ENCODE measurements around the gene CDCA8.

CDCA8 gene

DNA sequence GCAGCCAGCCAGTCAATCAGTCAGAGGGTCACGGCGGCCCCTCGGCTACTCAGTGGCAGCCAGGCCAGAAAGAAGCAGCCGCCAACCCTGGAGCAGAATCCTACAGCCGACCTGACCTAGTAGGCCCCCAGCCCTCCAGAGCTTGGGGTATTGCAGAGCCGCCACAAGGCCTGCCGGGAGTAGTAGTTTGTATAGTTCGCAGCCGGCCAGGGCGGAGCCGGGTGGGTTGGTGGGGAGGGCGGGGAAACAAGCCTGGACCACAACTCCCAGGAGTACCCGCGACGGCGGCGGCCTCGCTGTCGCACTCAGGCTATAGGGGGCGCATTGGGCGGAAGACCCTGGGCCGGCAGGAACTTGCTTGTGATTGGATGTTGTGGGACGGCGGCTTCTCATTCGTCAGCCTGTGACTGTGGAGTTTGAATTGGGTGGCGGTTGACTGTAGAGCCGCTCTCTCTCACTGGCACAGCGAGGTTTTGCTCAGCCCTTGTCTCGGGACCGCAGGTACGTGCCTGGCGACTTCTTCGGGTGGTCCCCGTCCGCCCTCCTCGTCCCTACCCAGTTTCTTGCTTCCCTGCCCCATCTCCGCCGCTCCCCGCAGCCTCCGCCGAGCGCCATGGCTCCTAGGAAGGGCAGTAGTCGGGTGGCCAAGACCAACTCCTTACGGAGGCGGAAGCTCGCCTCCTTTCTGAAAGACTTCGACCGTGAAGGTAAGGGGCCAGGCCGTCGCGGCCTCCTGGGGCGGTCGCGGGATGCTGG, at the start of gene CDCA8:
CDCA8 (plus strand) TSS at position 439 of the 756 bp plus-strand sequence; CDS start at position 614, 175 bp downstream.
- Histone ChIP-seq H3K36me3 (ENCODE audit: insufficient read depth, low read length) (peaks cover 39% of the 10 kb centered on the region), H3K4me3 (peak within 1 kb of the TSS; percentile 96), H3K9ac (ENCODE audit: insufficient read length) (peak within 1 kb of the TSS; percentile 93), H3K9me3 (ENCODE audit: low read depth, low read length) (no peaks in the 10 kb centered on the region), H3K27ac (peak within 1 kb of the TSS; percentile 69; the same call in 1 of the 2 replicates)
- DNase-seq (ENCODE audit: low read depth, low spot score), result peak; percentile 85
- TF ChIP-seq EZH2 (IDR thresholded peaks at IDR 0.05) (no peak), FOXP2 (optimal IDR thresholded peaks at IDR 0.05; ENCODE audit: control extremely low read depth, extremely low read length, insufficient read depth) (no peak), POLR2AphosphoS5 (IDR thresholded peaks at IDR 0.05; ENCODE audit: borderline replicate concordance, low read depth, low read length) (peak; percentile 85)

DNA sequence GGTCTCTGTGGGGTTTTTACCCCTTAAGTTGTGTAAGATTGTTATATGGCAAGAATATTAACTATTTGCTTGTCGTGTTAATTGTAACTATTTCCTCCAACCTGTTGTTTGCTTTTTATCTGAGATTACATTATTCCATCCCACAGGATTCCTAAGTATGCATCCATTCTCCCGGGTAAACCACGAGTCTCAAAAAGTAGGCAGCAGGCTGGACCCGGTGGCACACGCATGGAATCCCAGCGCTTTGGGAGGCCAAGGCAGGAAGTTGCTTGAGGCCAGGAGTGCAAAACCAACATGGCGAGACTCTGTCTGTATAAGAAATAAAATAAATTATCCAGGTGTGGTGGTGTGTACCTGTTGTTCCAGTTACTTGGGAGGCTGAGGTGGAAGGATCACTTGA, 45.0 kb upstream of the CDCA8 start:
- Histone ChIP-seq H3K36me3 (ENCODE audit: insufficient read depth, low read length) (no peaks in the 10 kb centered on the region), H3K9ac (ENCODE audit: insufficient read length) (no peak overlapping the region), H3K27ac (no peak overlapping the region), H3K4me3 (no peak overlapping the region), H3K9me3 (ENCODE audit: low read depth, low read length) (no peaks in the 10 kb centered on the region)
- TF ChIP-seq EZH2 (IDR thresholded peaks at IDR 0.05) (no peak), POLR2AphosphoS5 (IDR thresholded peaks at IDR 0.05; ENCODE audit: borderline replicate concordance, low read depth, low read length) (no peak), FOXP2 (optimal IDR thresholded peaks at IDR 0.05; ENCODE audit: control extremely low read depth, extremely low read length, insufficient read depth) (no peak)
- DNase-seq (ENCODE audit: low read depth, low spot score), result no peak

DNA sequence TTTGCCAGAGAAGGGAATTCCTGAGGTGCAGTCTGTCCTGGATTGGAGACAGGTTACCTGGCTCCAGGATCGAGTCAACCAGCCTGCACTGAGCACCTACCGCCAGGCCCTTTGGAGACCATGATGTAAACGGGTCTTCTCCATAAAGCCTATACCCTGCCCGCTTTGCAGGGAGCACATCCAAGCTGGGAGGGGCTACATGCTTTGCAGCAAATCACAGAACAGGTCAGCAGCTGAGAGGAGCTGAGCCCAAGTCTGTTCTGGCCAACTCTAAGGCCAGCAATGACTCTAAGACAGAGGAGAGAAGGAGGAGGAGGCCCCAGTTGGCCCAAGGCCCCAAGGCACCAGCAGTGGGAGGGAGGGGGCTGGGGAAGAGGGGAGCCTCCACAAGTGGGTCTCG, 42.1 kb upstream of the CDCA8 start:
- Histone ChIP-seq H3K9ac (ENCODE audit: insufficient read length) (no peak overlapping the region), H3K27ac (no peak overlapping the region), H3K36me3 (ENCODE audit: insufficient read depth, low read length) (no peaks in the 10 kb centered on the region), H3K4me3 (no peak overlapping the region), H3K9me3 (ENCODE audit: low read depth, low read length) (no peaks in the 10 kb centered on the region)
- TF ChIP-seq FOXP2 (optimal IDR thresholded peaks at IDR 0.05; ENCODE audit: control extremely low read depth, extremely low read length, insufficient read depth) (no peak), POLR2AphosphoS5 (IDR thresholded peaks at IDR 0.05; ENCODE audit: borderline replicate concordance, low read depth, low read length) (no peak), EZH2 (IDR thresholded peaks at IDR 0.05) (no peak)
- DNase-seq (ENCODE audit: low read depth, low spot score), result no peak

DNA sequence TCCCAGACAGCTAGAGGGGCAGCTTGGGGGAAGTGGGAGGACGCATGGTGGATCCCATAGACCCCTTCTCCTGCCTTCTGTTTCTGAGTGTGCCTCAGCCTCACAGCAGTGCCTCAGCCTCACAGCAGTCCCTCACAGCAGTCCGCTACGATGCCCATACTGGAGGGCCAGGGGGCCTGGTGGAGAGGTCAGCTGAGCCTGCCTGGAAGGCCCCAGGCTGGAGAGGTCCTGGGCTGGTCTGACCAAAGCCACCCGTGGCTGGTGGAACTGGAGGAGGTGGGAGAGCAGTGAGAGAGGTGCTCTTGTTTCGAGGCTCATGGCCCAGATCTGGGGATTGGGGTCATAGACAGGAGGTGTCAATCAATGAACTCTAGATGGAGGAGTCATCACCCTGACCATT, 41.6 kb upstream of the CDCA8 start:
- no peak for DNase-seq (ENCODE audit: low read depth, low spot score)
- TF ChIP-seq EZH2 (IDR thresholded peaks at IDR 0.05), result no peak
- TF ChIP-seq FOXP2 (optimal IDR thresholded peaks at IDR 0.05; ENCODE audit: control extremely low read depth, extremely low read length, insufficient read depth), result no peak
- no peak for TF ChIP-seq POLR2AphosphoS5 (IDR thresholded peaks at IDR 0.05; ENCODE audit: borderline replicate concordance, low read depth, low read length)

DNA sequence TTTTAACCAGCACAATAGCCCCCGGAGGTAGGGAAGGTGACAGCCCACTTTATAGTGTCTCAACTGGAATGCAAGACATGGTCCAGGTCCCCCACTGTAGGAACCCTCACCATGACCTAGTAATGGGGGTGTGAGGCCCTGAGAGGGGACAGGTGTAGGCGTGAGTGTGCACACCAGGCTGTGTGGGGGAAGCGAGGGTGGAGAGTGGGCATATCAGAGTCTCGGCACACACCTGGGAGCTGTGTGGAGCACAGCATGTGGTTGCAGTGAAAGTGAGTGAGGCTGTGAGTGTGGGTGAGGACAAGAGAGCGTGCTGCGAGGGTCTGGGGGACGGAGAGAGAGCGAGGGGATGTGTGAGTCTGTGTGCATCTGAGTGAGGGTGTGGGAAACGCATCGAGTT, 40.5 kb upstream of the CDCA8 start:
- Histone ChIP-seq H3K9me3 (ENCODE audit: low read depth, low read length) (no peaks in the 10 kb centered on the region), H3K9ac (ENCODE audit: insufficient read length) (no peak overlapping the region), H3K4me3 (no peak overlapping the region), H3K36me3 (ENCODE audit: insufficient read depth, low read length) (no peaks in the 10 kb centered on the region), H3K27ac (no peak overlapping the region)
- no peak for TF ChIP-seq FOXP2 (optimal IDR thresholded peaks at IDR 0.05; ENCODE audit: control extremely low read depth, extremely low read length, insufficient read depth)
- no peak for TF ChIP-seq POLR2AphosphoS5 (IDR thresholded peaks at IDR 0.05; ENCODE audit: borderline replicate concordance, low read depth, low read length)
- no peak for TF ChIP-seq EZH2 (IDR thresholded peaks at IDR 0.05)
- DNase-seq (ENCODE audit: low read depth, low spot score), result no peak

More for the DNA sequence above, 41.6 kb upstream of the CDCA8 start:
- Histone ChIP-seq H3K9me3 (ENCODE audit: low read depth, low read length) (no peaks in the 10 kb centered on the region), H3K9ac (ENCODE audit: insufficient read length) (no peak overlapping the region), H3K4me3 (no peak overlapping the region), H3K36me3 (ENCODE audit: insufficient read depth, low read length) (no peaks in the 10 kb centered on the region), H3K27ac (no peak overlapping the region)

DNA sequence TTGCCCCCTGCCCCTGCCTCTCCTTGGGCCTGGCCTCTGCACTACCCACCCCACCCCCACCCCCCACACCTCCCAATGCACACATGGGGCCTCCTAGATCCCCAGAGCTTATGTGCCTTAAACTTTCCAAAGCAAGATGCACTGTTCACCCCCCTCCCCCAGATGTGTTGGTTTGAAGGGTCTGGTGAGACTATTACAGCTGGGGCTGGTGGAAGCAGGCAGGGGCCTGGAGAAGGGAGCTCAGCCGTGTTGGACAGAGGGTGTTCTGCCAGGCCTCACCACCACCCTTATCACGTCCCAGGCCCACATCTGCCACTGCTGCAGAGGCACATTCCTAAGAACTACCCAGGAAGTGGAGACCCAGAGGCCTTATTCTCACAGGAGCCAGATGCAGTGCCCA, 39.3 kb upstream of the CDCA8 start:
- Histone ChIP-seq H3K9me3 (ENCODE audit: low read depth, low read length) (no peaks in the 10 kb centered on the region), H3K9ac (ENCODE audit: insufficient read length) (no peak overlapping the region), H3K36me3 (ENCODE audit: insufficient read depth, low read length) (no peaks in the 10 kb centered on the region), H3K27ac (no peak overlapping the region), H3K4me3 (no peak overlapping the region)
- TF ChIP-seq POLR2AphosphoS5 (IDR thresholded peaks at IDR 0.05; ENCODE audit: borderline replicate concordance, low read depth, low read length), result no peak
- no peak for TF ChIP-seq EZH2 (IDR thresholded peaks at IDR 0.05)
- no peak for TF ChIP-seq FOXP2 (optimal IDR thresholded peaks at IDR 0.05; ENCODE audit: control extremely low read depth, extremely low read length, insufficient read depth)
- no peak for DNase-seq (ENCODE audit: low read depth, low spot score)

DNA sequence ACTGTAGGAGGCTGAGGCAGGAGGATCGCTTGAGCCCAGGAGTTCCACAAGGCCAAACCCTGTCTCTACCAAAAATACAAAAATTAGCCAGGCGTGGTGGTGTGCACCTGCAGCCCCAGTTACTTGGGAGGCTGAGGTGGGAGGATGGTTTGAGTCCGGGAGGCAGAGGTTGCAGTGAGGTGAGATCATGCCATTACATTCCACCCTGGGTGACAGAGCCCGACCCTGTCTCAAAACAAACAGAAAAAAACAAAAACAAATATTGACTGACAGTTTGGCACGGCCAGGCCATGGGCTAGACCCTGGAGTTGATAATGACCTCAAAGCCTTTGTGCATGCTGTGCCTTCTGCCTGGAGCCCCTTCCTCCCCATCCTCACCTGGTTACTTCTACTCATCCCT, 38.4 kb upstream of the CDCA8 start:
- Histone ChIP-seq H3K9me3 (ENCODE audit: low read depth, low read length) (no peaks in the 10 kb centered on the region), H3K36me3 (ENCODE audit: insufficient read depth, low read length) (no peaks in the 10 kb centered on the region), H3K9ac (ENCODE audit: insufficient read length) (no peak overlapping the region), H3K4me3 (no peak overlapping the region), H3K27ac (no peak overlapping the region)
- TF ChIP-seq FOXP2 (optimal IDR thresholded peaks at IDR 0.05; ENCODE audit: control extremely low read depth, extremely low read length, insufficient read depth) (no peak), EZH2 (IDR thresholded peaks at IDR 0.05) (no peak), POLR2AphosphoS5 (IDR thresholded peaks at IDR 0.05; ENCODE audit: borderline replicate concordance, low read depth, low read length) (no peak)
- no peak for DNase-seq (ENCODE audit: low read depth, low spot score)

DNA sequence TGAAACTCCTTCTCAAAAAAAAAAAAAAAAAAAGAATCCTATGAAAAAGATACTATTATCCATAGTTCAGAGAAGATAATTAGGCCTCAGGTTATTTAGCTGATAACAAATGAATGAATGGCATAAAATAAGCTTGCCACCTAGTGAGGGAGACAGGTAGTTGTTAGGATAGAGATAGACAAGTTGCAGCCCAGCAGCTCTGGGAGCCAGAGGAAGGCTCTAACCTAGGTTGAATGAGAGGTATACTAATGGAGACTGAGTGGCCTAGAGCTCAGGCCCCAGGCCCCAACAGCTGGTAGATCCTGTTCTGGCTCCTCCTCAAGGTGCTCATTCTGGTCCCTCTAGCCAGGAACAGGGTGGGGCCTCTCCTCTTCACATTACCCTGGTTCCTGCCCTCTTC, 37.0 kb upstream of the CDCA8 start:
- H3K4me3 ChIP-seq, result no peak overlapping the region
- H3K9me3 ChIP-seq (ENCODE audit: low read depth, low read length), result no peaks in the 10 kb centered on the region
- H3K9ac ChIP-seq (ENCODE audit: insufficient read length), result no peak overlapping the region
- H3K27ac ChIP-seq, result no peak overlapping the region
- DNase-seq (ENCODE audit: low read depth, low spot score), result no peak
- TF ChIP-seq POLR2AphosphoS5 (IDR thresholded peaks at IDR 0.05; ENCODE audit: borderline replicate concordance, low read depth, low read length) (no peak), EZH2 (IDR thresholded peaks at IDR 0.05) (no peak), FOXP2 (optimal IDR thresholded peaks at IDR 0.05; ENCODE audit: control extremely low read depth, extremely low read length, insufficient read depth) (no peak)
- no peaks in the 10 kb centered on the region for H3K36me3 ChIP-seq (ENCODE audit: insufficient read depth, low read length)
